ENCODE results near the gene PRDX3.

- TF ChIP-seq CTCF (conservative IDR thresholded peaks at IDR 0.05; ENCODE audit: low read depth, low read length) (no peak), EZH2 (IDR thresholded peaks at IDR 0.05; ENCODE audit: borderline replicate concordance, low read depth, low read length, poor library complexity, severe bottlenecking) (no peak)
Observed at GRCh38 chr10:119174109-119174508, 4.5 kb downstream of the PRDX3 start.

Measured in A673 (cell line).